H1 (cell line): ENCODE measurements around the gene REPS2. TPM values are rescaled to one million over a fixed set of nuclear protein-coding genes. Genes with fewer than 3 reads are reported as not detected.

Experiments used
- CTCF ChIA-PET: fragments of 300-600 bp; sonication (Branson Sonifier 250); formaldehyde crosslinking; loops from one replicate; lab custom pipeline; 2021; ENCODE audit not compliant: partially characterized antibody; lab: Charles Lee
- POLR2A ChIA-PET: fragments of 300-600 bp; sonication (Branson Sonifier 250); formaldehyde crosslinking; loops from one replicate; lab custom pipeline; 2021; ENCODE audit warnings: inconsistent platforms; ENCODE audit not compliant: partially characterized antibody; lab: Charles Lee
- DNase-seq, 2 experiments: peaks; one replicate each; pipeline versions ENCODE4 v3.0.0 to v3.0.0-alpha.2; 2010 to 2022; ENCODE audit warnings: low spot score in 2 of 2, low read depth in 1 of 2, mixed read lengths in 1 of 2
- FAIRE-seq: peaks from 2 replicates; lab custom pipeline; 2011; peaks lifted over from hg19 to GRCh38; lab: Jason Lieb, UNC
- H2AFZ ChIP-seq: 2 replicates; pipeline ENCODE4 v1.8.1; 2012; ENCODE audit warnings: low read length, inconsistent platforms
- H2AK5ac ChIP-seq: 2 replicates; pipeline ENCODE4 v1.6.1; 2013; ENCODE audit warnings: low read depth, low read length
- H2BK120ac ChIP-seq: replicated peaks from 2 replicates; pipeline ENCODE3; 2013; ENCODE audit warnings: low read depth, low read length, inconsistent platforms
- H2BK12ac ChIP-seq: 2 replicates; pipeline ENCODE4 v1.6.1; 2013; ENCODE audit warnings: low read depth, low read length
- H2BK15ac ChIP-seq: 2 replicates; pipeline ENCODE4 v1.6.1; 2013; ENCODE audit warnings: low read length
- H2BK20ac ChIP-seq: 2 replicates; pipeline ENCODE4 v1.6.1; 2013; ENCODE audit warnings: low read length
- H2BK5ac ChIP-seq: 2 replicates; pipeline ENCODE4 v1.6.1; 2013; ENCODE audit warnings: low read depth, low read length
- H3K14ac ChIP-seq: 2 replicates; pipeline ENCODE4 v1.6.1; 2013; ENCODE audit warnings: inconsistent platforms; ENCODE audit not compliant: insufficient read length
- H3K18ac ChIP-seq: 2 replicates; pipeline ENCODE4 v1.6.1; 2013; ENCODE audit warnings: low read length; ENCODE audit errors: extremely low read depth
- H3K23ac ChIP-seq: 2 replicates; pipeline ENCODE4 v1.6.1; 2013; ENCODE audit warnings: inconsistent platforms; ENCODE audit not compliant: insufficient read length
- H3K23me2 ChIP-seq: 2 replicates; pipeline ENCODE4 v1.6.1; 2013; ENCODE audit warnings: low read depth, low read length
- H3K27ac ChIP-seq: 2 replicates; pipeline ENCODE4 v1.6.1; 2011; ENCODE audit warnings: low read depth, low read length, inconsistent platforms
- H3K27me3 ChIP-seq, 4 experiments: replicated peaks in 1 of 4; 1 replicate in 1 of 4; 2 replicates in 3 of 4; pipeline versions ENCODE4 v1.6.1 to v1.8.1; 2011 to 2013; ENCODE audit warnings: low read length in 3 of 4, mild to moderate bottlenecking in 3 of 4, inconsistent platforms in 2 of 4, mixed read lengths in 2 of 4, moderate library complexity in 1 of 4; ENCODE audit not compliant: control insufficient read depth in 3 of 4, insufficient read depth in 3 of 4; ENCODE audit errors: extremely low read depth in 1 of 4
- H3K36me3 ChIP-seq, 4 experiments: 2 replicates each; pipeline versions ENCODE4 v1.6.1 to v1.8.1; 2011 to 2013; ENCODE audit warnings: mild to moderate bottlenecking in 4 of 4, low read length in 3 of 4, moderate library complexity in 2 of 4, control low read depth in 1 of 4, inconsistent platforms in 1 of 4; ENCODE audit not compliant: insufficient read depth in 4 of 4, control insufficient read depth in 2 of 4
- H3K4ac ChIP-seq: replicated peaks from 2 replicates; pipeline ENCODE3; 2013; ENCODE audit warnings: low read length, low read depth, mixed read lengths, inconsistent platforms; ENCODE audit not compliant: insufficient read length
- H3K4me1 ChIP-seq, 4 experiments: replicated peaks in 1 of 4; 1 replicate in 1 of 4; 2 replicates in 3 of 4; pipeline versions ENCODE4 v1.6.1 to v1.8.1; 2011 to 2013; ENCODE audit warnings: low read length in 3 of 4, inconsistent platforms in 2 of 4, mixed read lengths in 1 of 4; ENCODE audit not compliant: insufficient read depth in 4 of 4, control insufficient read depth in 3 of 4
- H3K4me2 ChIP-seq, 2 experiments: 2 replicates each; pipeline versions ENCODE4 v1.6.1 to v1.8.1; 2011 to 2013; ENCODE audit warnings: low read depth in 2 of 2, low read length in 2 of 2, control low read depth in 1 of 2, inconsistent platforms in 1 of 2, mild to moderate bottlenecking in 1 of 2; ENCODE audit not compliant: insufficient read depth in 1 of 2
- H3K4me3 ChIP-seq, 4 experiments: fragments of 200-600, 300-600 bp in 1 of 4; sonication (generic), shearing (Covaris generic), sonication (Bioruptor Twin) in 1 of 4; 2 replicates each; pipeline versions ENCODE4 v1.5.1 to v1.8.1; 2011 to 2016; ENCODE audit warnings: low read length in 4 of 4, low read depth in 3 of 4, control low read depth in 2 of 4, inconsistent platforms in 2 of 4, mild to moderate bottlenecking in 2 of 4, mixed read lengths in 1 of 4, moderate library complexity in 1 of 4; ENCODE audit not compliant: insufficient read depth in 2 of 4; ENCODE audit errors: extremely low read depth in 1 of 4
- H3K56ac ChIP-seq: replicated peaks from 2 replicates; pipeline ENCODE3; 2013; ENCODE audit warnings: low read depth, mild to moderate bottlenecking, mixed read lengths, low read length, inconsistent platforms; ENCODE audit not compliant: insufficient read length
- H3K79me1 ChIP-seq: 2 replicates; pipeline ENCODE4 v1.6.1; 2013; ENCODE audit warnings: low read depth, low read length, control low read depth
- H3K79me2 ChIP-seq, 2 experiments: 2 replicates each; pipeline versions ENCODE4 v1.6.1 to v1.8.1; 2012 to 2013; ENCODE audit warnings: low read length in 2 of 2, mild to moderate bottlenecking in 2 of 2, inconsistent platforms in 1 of 2; ENCODE audit not compliant: insufficient read depth in 2 of 2, control insufficient read depth in 1 of 2
- H3K9ac ChIP-seq, 4 experiments: replicated peaks in 1 of 4; 1 replicate in 1 of 4; 2 replicates in 3 of 4; pipeline versions ENCODE4 v1.6.1 to v1.8.1; 2011 to 2013; ENCODE audit warnings: low read depth in 3 of 4, low read length in 3 of 4, control low read depth in 2 of 4, mild to moderate bottlenecking in 2 of 4, moderate library complexity in 2 of 4, inconsistent platforms in 1 of 4; ENCODE audit errors: extremely low read depth in 1 of 4
- H3K9me3 ChIP-seq, 2 experiments: 2 replicates each; pipeline versions ENCODE4 v1.6.1 to v1.8.1; 2012 to 2013; ENCODE audit warnings: mild to moderate bottlenecking in 2 of 2, moderate library complexity in 2 of 2, control low read depth in 1 of 2, inconsistent platforms in 1 of 2, low read depth in 1 of 2, low read length in 1 of 2, mixed read lengths in 1 of 2; ENCODE audit not compliant: insufficient read depth in 2 of 2
- H4K20me1 ChIP-seq, 2 experiments: replicated peaks in 1 of 2; 2 replicates each; pipeline versions ENCODE3 to v1.8.1; 2011 to 2013; ENCODE audit warnings: inconsistent platforms in 2 of 2, low read length in 2 of 2, mild to moderate bottlenecking in 1 of 2; ENCODE audit not compliant: insufficient read depth in 2 of 2, control insufficient read depth in 1 of 2
- H4K5ac ChIP-seq: 2 replicates; pipeline ENCODE4 v1.6.1; 2013; ENCODE audit warnings: low read length, low read depth, mixed read lengths, inconsistent platforms; ENCODE audit not compliant: insufficient read length
- H4K8ac ChIP-seq: 2 replicates; pipeline ENCODE4 v1.8.0; 2013; ENCODE audit warnings: mild to moderate bottlenecking, moderate library complexity, low read length, inconsistent platforms; ENCODE audit not compliant: insufficient read depth; ENCODE audit errors: extremely low read depth
- H4K91ac ChIP-seq: replicated peaks from 2 replicates; pipeline ENCODE3; 2013; ENCODE audit warnings: low read length, mixed read lengths, inconsistent platforms; ENCODE audit not compliant: insufficient read length
- CEBPB ChIP-seq: IDR thresholded peaks from 2 replicates; pipeline ENCODE4 v1.6.1; 2012; ENCODE audit warnings: low read depth, low read length
- EP300 ChIP-seq, 2 experiments: IDR thresholded peaks; 1 replicate in 1 of 2; 2 replicates in 1 of 2; pipeline ENCODE4 v1.6.1; 2011 to 2012; ENCODE audit warnings: low read depth in 2 of 2, low read length in 2 of 2, mild to moderate bottlenecking in 2 of 2, borderline replicate concordance in 1 of 2, inconsistent platforms in 1 of 2, moderate library complexity in 1 of 2
- HDAC2 ChIP-seq, 2 experiments: fragments of 300-600 bp in 1 of 2; sonication (generic) in 1 of 2; IDR thresholded peaks; 2 replicates each; pipeline ENCODE4 v1.6.1; 2011 to 2012; ENCODE audit warnings: low read depth in 2 of 2, low read length in 2 of 2, mild to moderate bottlenecking in 2 of 2, moderate library complexity in 2 of 2, borderline replicate concordance in 1 of 2, inconsistent platforms in 1 of 2
- JUN ChIP-seq: IDR thresholded peaks from 2 replicates; pipeline ENCODE4 v1.6.1; 2011; ENCODE audit warnings: low read depth, mild to moderate bottlenecking, improper control_type of control experiment, low read length
- MAFK ChIP-seq: IDR thresholded peaks from 2 replicates; pipeline ENCODE4 v1.6.1; 2012; ENCODE audit warnings: low read depth, mild to moderate bottlenecking, improper control_type of control experiment, low read length
- NRF1 ChIP-seq: IDR thresholded peaks from 2 replicates; pipeline ENCODE4 v1.6.1; 2011; ENCODE audit warnings: mild to moderate bottlenecking, low read depth, low read length, improper control_type of control experiment
- PHF8 ChIP-seq: fragments of 200-600 bp; sonication (generic); conservative IDR thresholded peaks from 2 replicates; pipeline ENCODE4 v1.7.1; 2012; ENCODE audit warnings: low read depth, mild to moderate bottlenecking, inconsistent platforms, low read length, moderate library complexity
- POLR2AphosphoS5 ChIP-seq: IDR thresholded peaks from 2 replicates; pipeline ENCODE4 v1.6.1; 2011; ENCODE audit warnings: low read depth, low read length
- RAD21 ChIP-seq, 2 experiments: IDR thresholded peaks in 1 of 2; conservative IDR thresholded peaks in 1 of 2; 2 replicates each; pipeline ENCODE4 v1.6.1; 2011; ENCODE audit warnings: low read depth in 2 of 2, low read length in 2 of 2, improper control_type of control experiment in 1 of 2, inconsistent platforms in 1 of 2, mild to moderate bottlenecking in 1 of 2, moderate library complexity in 1 of 2
- RBBP5 ChIP-seq: IDR thresholded peaks from 2 replicates; pipeline ENCODE4 v1.7.1; 2012; ENCODE audit warnings: low read depth, mild to moderate bottlenecking, inconsistent platforms, low read length, moderate library complexity, borderline replicate concordance
- RNF2 ChIP-seq: fragments of 200-900, 300-1000 bp; sonication (generic); IDR thresholded peaks from 2 replicates; pipeline ENCODE4 v1.7.1; 2016; ENCODE audit warnings: borderline replicate concordance, low read depth, mild to moderate bottlenecking, antibody characterized with exemption, low read length; ENCODE audit not compliant: poor library complexity, severe bottlenecking; ENCODE audit errors: missing control alignments
- SIX5 ChIP-seq: IDR thresholded peaks from 2 replicates; pipeline ENCODE4 v1.6.1; 2011; ENCODE audit warnings: mild to moderate bottlenecking, low read depth, low read length
- TAF1 ChIP-seq: IDR thresholded peaks from 2 replicates; pipeline ENCODE4 v1.6.1; 2011; ENCODE audit warnings: mild to moderate bottlenecking, low read depth, low read length
- WGBS, 2 experiments: shearing (Covaris generic) in 1 of 2; methylation state at CpG; one replicate each; pipeline versions ENCODE4 v1.1.6 to v1.1.7; 2013 to 2015; ENCODE audit warnings: low lambda C conversion rate in 2 of 2, mixed read lengths in 2 of 2, inconsistent platforms in 1 of 2, low coverage in 1 of 2, missing lambda C conversion rate in 1 of 2; ENCODE audit not compliant: insufficient replicate concordance in 2 of 2, insufficient coverage in 1 of 2, insufficient read length in 1 of 2; ENCODE audit errors: extremely low coverage in 1 of 2, missing lambda C conversion rate in 1 of 2; 5-methylcytosine and 5-hydroxymethylcytosine counted together
- polyA plus RNA-seq, 7 experiments: library from polyadenylated mRNA; depleted of rRNA in 3 of 7; stranded (reverse) in 5 of 7; unstranded in 2 of 7; fragments of >200 nt in 5 of 7; fragments of 200-250 nt in 2 of 7; gene quantifications; 1 replicate in 5 of 7; 2 replicates in 1 of 7; 4 replicates in 1 of 7; pipeline versions ENCODE4 v1.2.1 to v1.2.3, GENCODE V29; 2011 to 2013; ENCODE audit warnings: missing spikeins in 2 of 7, mixed read lengths in 2 of 7
- total RNA-seq: library from RNA; stranded (reverse); fragmentation: NEBNext Ultra II Directional; extraction: Animal tissue kit (Norgen Biotek cat#: 25700); gene quantifications from 2 replicates; pipeline ENCODE4 v1.2.1, GENCODE V29; 2021

The REPS2 gene
- total and polyA plus RNA-seq, 2 of the 8 experiments (the other 6 are each of a cell fraction or from before 2014, with no cell fraction given) = 0.79 to 4.3 TPM

DNA sequence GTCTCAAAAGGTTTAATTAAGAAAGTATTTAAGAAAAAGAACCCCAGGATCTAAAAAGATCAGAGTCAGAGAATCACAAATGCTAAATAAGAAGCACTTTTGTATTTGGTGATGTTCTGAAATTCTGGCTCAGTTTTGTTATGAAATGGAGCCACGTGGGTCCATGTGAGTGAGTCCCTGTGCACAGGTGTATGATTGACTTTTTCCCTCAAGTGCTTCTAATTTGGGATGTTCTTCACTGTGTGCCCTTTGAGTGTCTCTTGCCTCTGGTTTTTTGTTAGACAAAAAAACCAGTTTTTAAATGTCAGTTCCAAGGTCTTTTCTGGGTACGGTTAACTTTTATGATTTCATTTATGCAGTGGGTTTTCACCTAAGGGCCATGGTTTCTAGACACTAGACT is 44.4 kb downstream of the REPS2 start:
- H3K4me2 ChIP-seq = no peak overlapping the region
- H3K56ac ChIP-seq = no peak overlapping the region
- DNase-seq = no peak
- H2BK5ac ChIP-seq = no peak overlapping the region
- H3K27ac ChIP-seq = no peak overlapping the region
- no peaks in the 10 kb centered on the region for H3K27me3 ChIP-seq
- H3K79me2 ChIP-seq = no peaks in the 10 kb centered on the region
- H2BK120ac ChIP-seq = no peak overlapping the region
- no peak overlapping the region for H3K4me3 ChIP-seq
- TF ChIP-seq EP300 (IDR thresholded peaks at IDR 0.05; ENCODE audit: borderline replicate concordance in 1 of 2, low read depth in 2 of 2, low read length in 2 of 2) = no peak
- no peak for TF ChIP-seq SIX5
- TF ChIP-seq POLR2AphosphoS5 = no peak
- no peak for TF ChIP-seq HDAC2 (IDR thresholded peaks at IDR 0.05; ENCODE audit: borderline replicate concordance in 1 of 2, low read depth in 2 of 2, low read length in 2 of 2)
- no peak for TF ChIP-seq CEBPB
- no peak for TF ChIP-seq JUN
- TF ChIP-seq RAD21 (IDR thresholded peaks at IDR 0.05 in 1 of 2, conservative IDR thresholded peaks at IDR 0.05 in 1 of 2; ENCODE audit: low read depth in 2 of 2, low read length in 2 of 2) = no peak
- TF ChIP-seq TAF1 = no peak
- TF ChIP-seq RBBP5 = no peak
- no peak for TF ChIP-seq NRF1
- no peak for TF ChIP-seq PHF8
- TF ChIP-seq MAFK = no peak
- no peak for TF ChIP-seq RNF2
- ChIA-PET POLR2A (no interaction called here), CTCF (interaction anchor here (1.0 kb wide), 1 partner anchor 108 kb away, joined by 3 read pairs; no protein-coding TSS in a partner anchor)
- no peak overlapping the region for H2BK20ac ChIP-seq
- no peak overlapping the region for H4K5ac ChIP-seq
- no peak for FAIRE-seq
- no peaks in the 10 kb centered on the region for H3K9me3 ChIP-seq
- H2AK5ac ChIP-seq = no peak overlapping the region
- no peak overlapping the region for H2BK15ac ChIP-seq
- no peak overlapping the region for H2BK12ac ChIP-seq
- no peaks in the 10 kb centered on the region for H3K23me2 ChIP-seq
- no peak overlapping the region for H3K9ac ChIP-seq
- no peaks in the 10 kb centered on the region for H3K79me1 ChIP-seq
- no peaks in the 10 kb centered on the region for H4K20me1 ChIP-seq
- no peak overlapping the region for H3K18ac ChIP-seq
- no peak overlapping the region for H4K8ac ChIP-seq
- WGBS, 2 experiments = 95% methylated on average over 2 of the region's 2 CpGs; no CpG with 5 or more reads in 1 of the 2 experiments
- no peaks in the 10 kb centered on the region for H3K4me1 ChIP-seq
- no peak overlapping the region for H3K23ac ChIP-seq
- H2AFZ ChIP-seq = no peak overlapping the region
- H4K91ac ChIP-seq = no peak overlapping the region
- no peak overlapping the region for H3K4ac ChIP-seq
- H3K36me3 ChIP-seq = no peaks in the 10 kb centered on the region
- H3K14ac ChIP-seq = no peak overlapping the region
